ENCODE results near the gene CSN1S1. TPM values are rescaled to one million over a fixed set of nuclear protein-coding genes. Genes with fewer than 3 reads are reported as not detected.

The CSN1S1 gene
- total RNA-seq, 1 experiment from 2014 or later = not detected

GRCh38 chr4:69888336-69888735, 42.5 kb upstream of the CSN1S1 start:
- DNase-seq = no peak
- no peak overlapping the region for H3K4me3 Mint-ChIP-seq (ENCODE audit: unreplicated experiment)
- no peak overlapping the region for H3K4me3 ChIP-seq (ENCODE audit: low read depth, low read length)
- H3K36me3 ChIP-seq (ENCODE audit: control insufficient read depth, insufficient read depth, low read length) = no peaks in the 10 kb centered on the region
- no peaks in the 10 kb centered on the region for H3K27me3 Mint-ChIP-seq (ENCODE audit: insufficient read depth, unreplicated experiment)
- H3K4me1 Mint-ChIP-seq (ENCODE audit: low read depth, unreplicated experiment) = no peaks in the 10 kb centered on the region
- no peak overlapping the region for H3K27ac Mint-ChIP-seq (ENCODE audit: unreplicated experiment)
- TF ChIP-seq CTCF (IDR thresholded peaks at IDR 0.05; ENCODE audit: insufficient read depth in 1 of 2, low read depth in 1 of 2, low read length in 1 of 2, severe bottlenecking in 1 of 2, unreplicated experiment in 1 of 2) = no peak
- H3K9me3 ChIP-seq = peaks cover 7% of the 10 kb centered on the region; the same call in 1 of the 2 replicates
- H3K9me3 Mint-ChIP-seq (ENCODE audit: unreplicated experiment) = peaks cover 21% of the 10 kb centered on the region
- H3K27me3 ChIP-seq (replicated peaks; ENCODE audit: control insufficient read depth, insufficient read depth, low read length) = no peaks in the 10 kb centered on the region
- POLR2A ChIA-PET = no interaction called here
- H3K4me1 ChIP-seq = no peaks in the 10 kb centered on the region
- no TSS peak for BruUV-seq (replicated peaks)
- H3K36me3 Mint-ChIP-seq (ENCODE audit: insufficient read depth, unreplicated experiment) = no peaks in the 10 kb centered on the region
- CTCF ChIA-PET = no interaction called here
- intact Hi-C loops (cut with micrococcal nuclease; ENCODE audit: unreplicated experiment) = no loop called here

DNA sequence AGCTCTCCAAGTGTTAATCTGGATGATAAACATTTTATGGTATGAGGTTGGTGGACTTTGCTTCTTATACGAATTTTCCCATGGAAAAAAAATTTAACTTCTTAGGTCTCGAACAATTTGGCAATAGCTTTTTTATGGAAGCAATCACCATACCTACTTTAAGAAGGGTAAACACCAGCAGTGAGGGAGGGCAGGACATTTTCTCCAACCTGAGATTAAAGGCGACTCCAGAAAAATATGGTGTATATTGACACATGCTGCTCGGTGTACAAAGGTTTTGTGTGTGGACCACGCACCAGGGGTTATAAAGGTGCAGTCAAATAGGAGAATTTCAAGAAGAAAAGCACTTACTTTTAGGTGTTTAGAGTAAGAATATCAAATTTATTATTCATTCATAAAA, 36.7 kb upstream of the CSN1S1 start:
- no TSS peak for BruUV-seq (replicated peaks)
- H3K36me3 ChIP-seq (ENCODE audit: control insufficient read depth, insufficient read depth, low read length) = no peaks in the 10 kb centered on the region
- H3K4me1 Mint-ChIP-seq (ENCODE audit: low read depth, unreplicated experiment) = peaks cover 13% of the 10 kb centered on the region
- no peaks in the 10 kb centered on the region for H3K27me3 Mint-ChIP-seq (ENCODE audit: insufficient read depth, unreplicated experiment)
- peak; percentile 29 to 51 for DNase-seq
- no peak for TF ChIP-seq CTCF (IDR thresholded peaks at IDR 0.05; ENCODE audit: insufficient read depth in 1 of 2, low read depth in 1 of 2, low read length in 1 of 2, severe bottlenecking in 1 of 2, unreplicated experiment in 1 of 2)
- no peak overlapping the region for H3K4me3 ChIP-seq (ENCODE audit: low read depth, low read length)
- no peaks in the 10 kb centered on the region for H3K27me3 ChIP-seq (replicated peaks; ENCODE audit: control insufficient read depth, insufficient read depth, low read length)
- H3K4me3 Mint-ChIP-seq (ENCODE audit: unreplicated experiment) = no peak overlapping the region
- H3K4me1 ChIP-seq = peaks cover 14% of the 10 kb centered on the region
- CTCF ChIA-PET = interaction anchor here (0.9 kb wide), 1 partner anchor 288 kb away, joined by 5 read pairs; no protein-coding TSS in a partner anchor
- intact Hi-C loops (cut with micrococcal nuclease; ENCODE audit: unreplicated experiment) = no loop called here
- no peak overlapping the region for H3K27ac Mint-ChIP-seq (ENCODE audit: unreplicated experiment)
- POLR2A ChIA-PET = no interaction called here
- no peaks in the 10 kb centered on the region for H3K9me3 Mint-ChIP-seq (ENCODE audit: unreplicated experiment)
- 0 out of 2 replicates have a peak, but pooled peaks cover 3% of the 10 kb centered on the region for H3K9me3 ChIP-seq
- H3K36me3 Mint-ChIP-seq (ENCODE audit: insufficient read depth, unreplicated experiment) = no peaks in the 10 kb centered on the region

DNA sequence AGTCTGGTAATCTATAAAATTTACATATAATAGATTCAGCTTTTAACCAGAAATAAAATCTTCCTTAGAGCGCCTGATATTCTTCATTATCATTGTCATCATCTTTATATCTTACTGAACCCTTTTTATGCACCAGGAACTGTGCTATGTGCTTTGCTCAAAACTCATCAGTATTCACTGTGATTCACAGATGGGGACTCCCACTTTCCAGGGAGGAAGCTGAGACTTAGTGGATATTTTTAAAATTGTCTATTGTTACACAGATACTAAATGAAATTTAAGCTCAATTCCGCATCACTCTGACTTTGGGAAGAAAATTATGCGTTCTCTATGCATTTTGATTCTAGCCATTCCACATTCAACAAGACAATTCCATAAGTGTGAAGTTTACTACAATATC, 36.1 kb upstream of the CSN1S1 start:
- H3K9me3 ChIP-seq = 0 out of 2 replicates have a peak, but pooled peaks cover 3% of the 10 kb centered on the region
- Mint-ChIP-seq H3K4me1 (ENCODE audit: low read depth, unreplicated experiment) (peaks cover 13% of the 10 kb centered on the region), H3K27me3 (ENCODE audit: insufficient read depth, unreplicated experiment) (no peaks in the 10 kb centered on the region), H3K9me3 (ENCODE audit: unreplicated experiment) (no peaks in the 10 kb centered on the region), H3K27ac (ENCODE audit: unreplicated experiment) (no peak overlapping the region), H3K36me3 (ENCODE audit: insufficient read depth, unreplicated experiment) (no peaks in the 10 kb centered on the region), H3K4me3 (ENCODE audit: unreplicated experiment) (no peak overlapping the region)
- no peaks in the 10 kb centered on the region for H3K36me3 ChIP-seq (ENCODE audit: control insufficient read depth, insufficient read depth, low read length)
- POLR2A ChIA-PET = no interaction called here
- no peak for TF ChIP-seq CTCF (IDR thresholded peaks at IDR 0.05; ENCODE audit: insufficient read depth in 1 of 2, low read depth in 1 of 2, low read length in 1 of 2, severe bottlenecking in 1 of 2, unreplicated experiment in 1 of 2)
- H3K4me1 ChIP-seq = peaks cover 14% of the 10 kb centered on the region
- no peaks in the 10 kb centered on the region for H3K27me3 ChIP-seq (replicated peaks; ENCODE audit: control insufficient read depth, insufficient read depth, low read length)
- no TSS peak for BruUV-seq (replicated peaks)
- intact Hi-C loops (cut with micrococcal nuclease; ENCODE audit: unreplicated experiment) = loop anchor here (5.0 kb wide), 1 partner anchor 88 kb away; no protein-coding TSS in a partner anchor
- DNase-seq = no peak
- CTCF ChIA-PET = interaction anchor here (0.6 kb wide), 1 partner anchor 166 kb away, joined by 3 read pairs; no protein-coding TSS in a partner anchor
- no peak overlapping the region for H3K4me3 ChIP-seq (ENCODE audit: low read depth, low read length)
